IMR-90 (cell line): ENCODE data around the gene ACTR3C. TPM values are rescaled to one million over a fixed set of nuclear protein-coding genes. Genes with fewer than 3 reads are reported as not detected.

ENCODE experiments used
- ATAC-seq: fragments of 200-7000 bp; cut with Tn5 transposase; 2 replicates; pipeline ENCODE4 v1.9.1; 2020; ENCODE audit warnings: low read depth, mild to moderate bottlenecking, moderate library complexity
- BruUV-seq: library from RNA; stranded (reverse); fragments of 400-500 nt; replicated peaks from 2 replicates; lab custom pipeline; 2021; lab: Mats Ljungman, UMichigan
- CTCF ChIA-PET: fragments of 300-600 bp; formaldehyde crosslinking; extraction: SDS; loops from one replicate; lab custom pipeline; 2021; ENCODE audit warnings: antibody characterized with exemption; lab: Yijun Ruan, JAX
- POLR2A ChIA-PET: fragments of 300-600 bp; sonication (Branson Sonifier 250); formaldehyde crosslinking; loops from one replicate; lab custom pipeline; 2022; ENCODE audit warnings: antibody characterized with exemption; ENCODE audit not compliant: unreplicated experiment; lab: Charles Lee
- DNase-seq: peaks from one replicate; pipeline ENCODE4 v3.0.0; 2013
- H2AFZ ChIP-seq: replicated peaks from 2 replicates; pipeline ENCODE3; 2013; ENCODE audit warnings: low read length, mild to moderate bottlenecking; ENCODE audit not compliant: poor library complexity
- H2AK5ac ChIP-seq: 2 replicates; pipeline ENCODE4 v1.6.1; 2013; ENCODE audit warnings: low read depth, low read length, inconsistent platforms
- H2AK9ac ChIP-seq: replicated peaks from 2 replicates; pipeline ENCODE3; 2013; ENCODE audit warnings: mild to moderate bottlenecking, low read depth, low read length, moderate library complexity; ENCODE audit not compliant: poor library complexity
- H2BK120ac ChIP-seq: 2 replicates; pipeline ENCODE4 v1.6.1; 2013; ENCODE audit warnings: low read depth, low read length, inconsistent platforms
- H2BK15ac ChIP-seq: 3 replicates; pipeline ENCODE4 v1.6.1; 2013; ENCODE audit warnings: low read depth, low read length, inconsistent platforms
- H2BK20ac ChIP-seq: 2 replicates; pipeline ENCODE4 v1.6.1; 2013; ENCODE audit warnings: low read depth, mild to moderate bottlenecking, inconsistent platforms, low read length, moderate library complexity
- H2BK5ac ChIP-seq: 2 replicates; pipeline ENCODE4 v1.6.1; 2013; ENCODE audit warnings: mild to moderate bottlenecking, low read depth, low read length, inconsistent platforms; ENCODE audit not compliant: poor library complexity, severe bottlenecking
- H3K14ac ChIP-seq: replicated peaks from 2 replicates; pipeline ENCODE4 v1.6.1; 2013; ENCODE audit warnings: low read depth, low read length, inconsistent platforms
- H3K18ac ChIP-seq: 2 replicates; pipeline ENCODE4 v1.6.1; 2013; ENCODE audit warnings: low read depth, low read length, control low read depth
- H3K23ac ChIP-seq: 2 replicates; pipeline ENCODE4 v1.6.1; 2013; ENCODE audit warnings: low read depth, low read length, inconsistent platforms
- H3K27ac ChIP-seq: 2 replicates; pipeline ENCODE4 v1.5.1; 2013; ENCODE audit warnings: mild to moderate bottlenecking, control low read depth, low read length; ENCODE audit not compliant: insufficient read depth
- H3K27me3 ChIP-seq: 2 replicates; pipeline ENCODE4 v1.6.1; 2013; ENCODE audit warnings: low read length; ENCODE audit not compliant: control insufficient read depth, insufficient read depth
- H3K36me3 ChIP-seq: 2 replicates; pipeline ENCODE4 v1.6.1; 2013; ENCODE audit warnings: low read length, mixed read lengths; ENCODE audit not compliant: control insufficient read depth, insufficient read depth
- H3K4ac ChIP-seq: 2 replicates; pipeline ENCODE4 v1.6.1; 2013; ENCODE audit warnings: low read depth, low read length, inconsistent platforms
- H3K4me1 ChIP-seq: 2 replicates; pipeline ENCODE4 v1.6.1; 2013; ENCODE audit warnings: low read length, mixed read lengths; ENCODE audit not compliant: control insufficient read depth, insufficient read depth
- H3K4me2 ChIP-seq: 2 replicates; pipeline ENCODE4 v1.6.1; 2013; ENCODE audit warnings: low read depth, mild to moderate bottlenecking, control low read depth, low read length, moderate library complexity
- H3K4me3 ChIP-seq: 2 replicates; pipeline ENCODE4 v1.5.1; 2013; ENCODE audit warnings: low read depth, mild to moderate bottlenecking, control low read depth, low read length, moderate library complexity; ENCODE audit not compliant: insufficient read depth
- H3K56ac ChIP-seq: 2 replicates; pipeline ENCODE4 v1.6.1; 2013; ENCODE audit warnings: low read length, inconsistent platforms; ENCODE audit not compliant: insufficient read depth; ENCODE audit errors: extremely low read depth
- H3K79me1 ChIP-seq, 2 experiments: 2 replicates each; pipeline ENCODE4 v1.6.1; 2013; ENCODE audit warnings: low read length in 2 of 2, inconsistent platforms in 1 of 2, low read depth in 1 of 2
- H3K9ac ChIP-seq: 2 replicates; pipeline ENCODE4 v1.6.1; 2013; ENCODE audit warnings: low read depth, low read length, control low read depth
- H3K9me1 ChIP-seq: 2 replicates; pipeline ENCODE4 v1.6.1; 2013; ENCODE audit warnings: low read length, inconsistent platforms; ENCODE audit not compliant: insufficient read depth
- H3K9me3 ChIP-seq: 2 replicates; pipeline ENCODE4 v1.6.1; 2013; ENCODE audit warnings: low read length; ENCODE audit not compliant: control insufficient read depth, insufficient read depth
- H4K20me1 ChIP-seq: 2 replicates; pipeline ENCODE4 v1.6.1; 2013; ENCODE audit warnings: low read length, inconsistent platforms; ENCODE audit not compliant: insufficient read depth
- H4K5ac ChIP-seq: 2 replicates; pipeline ENCODE4 v1.6.1; 2013; ENCODE audit warnings: mild to moderate bottlenecking, low read depth, low read length, control low read depth
- H4K8ac ChIP-seq, 2 experiments: 2 replicates each; pipeline ENCODE4 v1.6.1; 2013; ENCODE audit warnings: low read depth in 2 of 2, low read length in 2 of 2, control low read depth in 1 of 2, inconsistent platforms in 1 of 2
- H4K91ac ChIP-seq: 2 replicates; pipeline ENCODE4 v1.6.1; 2013; ENCODE audit warnings: low read depth, low read length, inconsistent platforms; ENCODE audit not compliant: insufficient read depth
- BHLHE40 ChIP-seq: fragments of 150-350 bp; IDR thresholded peaks from 2 replicates; pipeline ENCODE4 v1.6.1; 2016; ENCODE audit warnings: mild to moderate bottlenecking, low read depth, low read length
- CHD1 ChIP-seq: IDR thresholded peaks from 2 replicates; pipeline ENCODE4 v1.6.1; 2012; ENCODE audit warnings: low read depth, low read length, improper control_type of control experiment
- CTCF ChIP-seq: conservative IDR thresholded peaks from 2 replicates; pipeline ENCODE4 v1.5.1; 2012; ENCODE audit warnings: mild to moderate bottlenecking, low read depth, low read length, improper control_type of control experiment
- FOS ChIP-seq: fragments of 150-350 bp; IDR thresholded peaks from 2 replicates; pipeline ENCODE4 v1.6.1; 2016; ENCODE audit warnings: low read depth, low read length
- MXI1 ChIP-seq: IDR thresholded peaks from 2 replicates; pipeline ENCODE4 v1.6.1; 2012; ENCODE audit warnings: low read depth, mild to moderate bottlenecking, low read length, moderate library complexity, borderline replicate concordance
- NFE2L2 ChIP-seq: fragments of 150-350 bp; IDR thresholded peaks from 2 replicates; pipeline ENCODE4 v1.6.1; 2016; ENCODE audit warnings: low read depth, mild to moderate bottlenecking, low read length
- POLR2A ChIP-seq: IDR thresholded peaks from 2 replicates; pipeline ENCODE4 v1.6.1; 2012; ENCODE audit warnings: mild to moderate bottlenecking, low read depth, low read length
- RFX5 ChIP-seq: IDR thresholded peaks from 2 replicates; pipeline ENCODE4 v1.8.0; 2012; ENCODE audit warnings: low read depth, mild to moderate bottlenecking, low read length, moderate library complexity
- SMC3 ChIP-seq: fragments of 150-350 bp; IDR thresholded peaks from 2 replicates; pipeline ENCODE4 v1.6.1; 2016; ENCODE audit warnings: low read depth, mild to moderate bottlenecking, antibody characterized with exemption, low read length, moderate library complexity
- WGBS, 2 experiments: methylation state at CpG; one replicate each; pipeline versions ENCODE4 v1.1.5 to v1.1.7; 2013; ENCODE audit warnings: missing lambda C conversion rate in 2 of 2; ENCODE audit not compliant: insufficient read length in 1 of 2; ENCODE audit errors: extremely low coverage in 2 of 2; 5-methylcytosine and 5-hydroxymethylcytosine counted together
- dilution Hi-C: fragments of 300-500 bp; cut with HindIII; formaldehyde crosslinking; loops from one replicate; pipeline ENCODE4 v1.14.3; 2018; ENCODE audit warnings: low sequenced_read_pairs; ENCODE audit not compliant: unreplicated experiment
- in situ Hi-C: fragments of 300-500 bp; cut with MboI; formaldehyde crosslinking; loops from 3 replicates; pipeline ENCODE4 v1.14.3; 2019; ENCODE audit warnings: low sequenced_read_pairs, inconsistent platforms, mixed read lengths
- intact Hi-C: fragments of 100-400 bp; cut with micrococcal nuclease; formaldehyde crosslinking; loops from 2 replicates; pipeline ENCODE4 v1.10.0; 2022
- polyA plus RNA-seq, 3 experiments: library from polyadenylated mRNA; depleted of rRNA; stranded (reverse); fragments of >200 nt; gene quantifications; 2 replicates each; pipeline ENCODE4 v1.2.3, GENCODE V29; 2012; ENCODE audit warnings: low replicate concordance in 1 of 3
- total RNA-seq: library from RNA; depleted of rRNA; stranded (reverse); fragments of >200 nt; gene quantifications from 2 replicates; pipeline ENCODE4 v1.2.3, GENCODE V29; 2012

The ACTR3C gene
- total and polyA plus RNA-seq, 2 of the 4 experiments (the other 2 are of a cell fraction): not detected

DNA sequence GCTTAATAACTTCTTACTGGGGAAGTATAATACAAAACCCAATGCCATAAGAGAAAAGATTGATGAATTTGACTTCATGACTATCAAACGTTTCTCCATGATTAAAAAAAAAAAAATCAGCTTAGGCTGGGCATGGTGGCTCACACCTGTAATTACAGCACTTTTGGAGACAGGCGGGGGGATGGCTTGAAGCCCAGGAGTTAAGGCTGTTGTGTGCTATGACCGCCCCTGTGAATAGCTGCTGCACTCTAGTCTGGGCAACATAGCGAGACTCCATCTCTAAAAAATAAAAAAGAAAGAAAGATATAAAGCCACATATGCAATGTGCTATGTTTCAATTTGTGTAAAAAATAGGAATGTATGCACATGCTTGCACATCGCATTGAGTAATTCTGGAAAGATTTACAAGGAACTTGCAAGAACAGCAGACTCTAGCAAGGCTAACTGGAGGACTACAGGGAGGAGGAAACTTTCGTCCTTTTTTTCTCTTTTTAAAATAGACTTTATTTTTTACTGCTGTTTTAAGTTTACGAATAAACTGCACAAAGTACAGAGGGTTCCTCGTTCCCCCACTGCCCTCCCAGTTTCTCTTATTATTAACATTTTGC lies 28.3 kb upstream of the ACTR3C start:
- no CpG with 5 or more reads among the region's 8 CpGs for WGBS, 2 experiments
- no TSS peak for BruUV-seq
- in situ Hi-C loops: no loop called here

More for the DNA sequence above, 28.3 kb upstream of the ACTR3C start:
- Histone ChIP-seq H3K79me1 (no peaks in the 10 kb centered on the region), H3K23ac (no peak overlapping the region), H3K9me1 (no peaks in the 10 kb centered on the region), H3K4me2 (no peak overlapping the region), H2BK5ac (no peak overlapping the region), H3K4me3 (no peak overlapping the region), H2BK15ac (no peak overlapping the region), H3K4me1 (no peaks in the 10 kb centered on the region; the same call in 1 of the 2 replicates), H3K56ac (no peak overlapping the region), H3K27ac (no peak overlapping the region), H2AK5ac (no peak overlapping the region), H2BK20ac (no peak overlapping the region), H4K91ac (no peak overlapping the region), H3K14ac (no peak overlapping the region), H4K8ac (no peak overlapping the region), H3K4ac (no peak overlapping the region), H3K27me3 (peaks cover 3% of the 10 kb centered on the region), H2AFZ (no peak overlapping the region), H4K5ac (no peak overlapping the region), H3K9ac (no peak overlapping the region), H4K20me1 (no peaks in the 10 kb centered on the region), H3K18ac (no peak overlapping the region), H3K9me3 (peaks cover 3% of the 10 kb centered on the region; the same call in 1 of the 2 replicates), H2BK120ac (no peak overlapping the region), H3K36me3 (no peaks in the 10 kb centered on the region), H2AK9ac (no peak overlapping the region)
- ChIA-PET POLR2A (no interaction called here), CTCF (no interaction called here)
- TF ChIP-seq POLR2A: no peak
- no peak for TF ChIP-seq SMC3
- TF ChIP-seq CTCF: no peak
- TF ChIP-seq MXI1: no peak
- no peak for TF ChIP-seq FOS
- TF ChIP-seq BHLHE40: no peak
- TF ChIP-seq NFE2L2: no peak
- TF ChIP-seq CHD1: no peak
- TF ChIP-seq RFX5: no peak
- ATAC-seq (0 out of 2 replicates have a peak, but pooled peaks have one; percentile 24), DNase-seq (peak; percentile 25)
- dilution Hi-C loops: no loop called here
- intact Hi-C loops: no loop called here
